Nephron progenitor cell (in vitro differentiated cells): Measurements from ENCODE around the gene ADGRB2.

Experiments
- DNase-seq: peaks from one replicate; pipeline ENCODE4 v3.0.0; 2021
- H3K27ac Mint-ChIP-seq: 2 replicates; pipeline ENCODE4 v1.8.0; 2021; ENCODE audit warnings: mild to moderate bottlenecking, moderate library complexity, mixed read lengths
- H3K27me3 Mint-ChIP-seq: 2 replicates; pipeline ENCODE4 v1.8.0; 2021; ENCODE audit warnings: mild to moderate bottlenecking, low read depth, mixed read lengths; ENCODE audit not compliant: poor library complexity
- H3K36me3 Mint-ChIP-seq: 2 replicates; pipeline ENCODE4 v1.8.0; 2021; ENCODE audit warnings: low read depth, mixed read lengths
- H3K4me1 Mint-ChIP-seq: 2 replicates; pipeline ENCODE4 v1.8.0; 2021; ENCODE audit warnings: mixed read lengths
- H3K4me3 Mint-ChIP-seq: 2 replicates; pipeline ENCODE4 v1.8.0; 2021; ENCODE audit warnings: mild to moderate bottlenecking, moderate library complexity, mixed read lengths
- H3K9me3 Mint-ChIP-seq: 2 replicates; pipeline ENCODE4 v1.8.0; 2021; ENCODE audit warnings: mild to moderate bottlenecking, moderate library complexity, mixed read lengths
- TF ChIP-seq, protein P1 (sequence below): fragments of 200-600 bp; sonication (generic); IDR thresholded peaks from 2 replicates; pipeline ENCODE4 v1.5.0; 2021; ENCODE audit warnings: antibody characterized with exemption

Gene ADGRB2

DNA sequence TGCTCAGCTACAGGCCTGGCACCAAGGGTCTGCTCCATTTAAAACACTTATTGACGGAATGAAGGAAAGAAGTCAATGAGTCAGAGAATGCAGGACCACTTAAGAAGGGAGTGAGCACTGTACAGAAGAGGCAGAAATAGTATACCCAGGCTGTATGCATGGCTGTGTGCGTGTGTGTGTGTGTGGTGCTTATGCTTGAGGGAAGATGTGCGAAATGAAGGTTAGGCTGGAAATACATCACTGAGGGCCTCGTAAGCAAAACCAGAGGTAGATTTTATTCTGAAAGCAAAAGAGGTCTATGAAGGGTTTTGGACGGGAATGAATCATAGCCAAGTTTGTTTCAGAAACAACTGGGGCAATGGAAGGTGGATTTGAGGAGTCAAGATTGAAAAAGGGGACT is 9.7 kb upstream of the ADGRB2 start:
- Mint-ChIP-seq H3K9me3 (peaks cover 3% of the 10 kb centered on the region), H3K27ac (no peak overlapping the region), H3K36me3 (no peaks in the 10 kb centered on the region), H3K27me3 (peaks cover 94% of the 10 kb centered on the region), H3K4me1 (peaks cover 43% of the 10 kb centered on the region), H3K4me3 (no peak overlapping the region)
- no peak for DNase-seq
- TF ChIP-seq, protein P1, sequence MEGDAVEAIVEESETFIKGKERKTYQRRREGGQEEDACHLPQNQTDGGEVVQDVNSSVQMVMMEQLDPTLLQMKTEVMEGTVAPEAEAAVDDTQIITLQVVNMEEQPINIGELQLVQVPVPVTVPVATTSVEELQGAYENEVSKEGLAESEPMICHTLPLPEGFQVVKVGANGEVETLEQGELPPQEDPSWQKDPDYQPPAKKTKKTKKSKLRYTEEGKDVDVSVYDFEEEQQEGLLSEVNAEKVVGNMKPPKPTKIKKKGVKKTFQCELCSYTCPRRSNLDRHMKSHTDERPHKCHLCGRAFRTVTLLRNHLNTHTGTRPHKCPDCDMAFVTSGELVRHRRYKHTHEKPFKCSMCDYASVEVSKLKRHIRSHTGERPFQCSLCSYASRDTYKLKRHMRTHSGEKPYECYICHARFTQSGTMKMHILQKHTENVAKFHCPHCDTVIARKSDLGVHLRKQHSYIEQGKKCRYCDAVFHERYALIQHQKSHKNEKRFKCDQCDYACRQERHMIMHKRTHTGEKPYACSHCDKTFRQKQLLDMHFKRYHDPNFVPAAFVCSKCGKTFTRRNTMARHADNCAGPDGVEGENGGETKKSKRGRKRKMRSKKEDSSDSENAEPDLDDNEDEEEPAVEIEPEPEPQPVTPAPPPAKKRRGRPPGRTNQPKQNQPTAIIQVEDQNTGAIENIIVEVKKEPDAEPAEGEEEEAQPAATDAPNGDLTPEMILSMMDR: no peak

GRCh38 chr1:31772669-31773248 is 8.6 kb upstream of the ADGRB2 start:
- TF ChIP-seq, protein P1: no peak
- DNase-seq: no peak
- peaks cover 54% of the 10 kb centered on the region for H3K4me1 Mint-ChIP-seq
- no peaks in the 10 kb centered on the region for H3K36me3 Mint-ChIP-seq
- H3K27ac Mint-ChIP-seq: no peak overlapping the region
- H3K27me3 Mint-ChIP-seq: peaks cover 96% of the 10 kb centered on the region
- peak overlapping the region; percentile 83 for H3K4me3 Mint-ChIP-seq
- peaks cover 3% of the 10 kb centered on the region for H3K9me3 Mint-ChIP-seq

DNA sequence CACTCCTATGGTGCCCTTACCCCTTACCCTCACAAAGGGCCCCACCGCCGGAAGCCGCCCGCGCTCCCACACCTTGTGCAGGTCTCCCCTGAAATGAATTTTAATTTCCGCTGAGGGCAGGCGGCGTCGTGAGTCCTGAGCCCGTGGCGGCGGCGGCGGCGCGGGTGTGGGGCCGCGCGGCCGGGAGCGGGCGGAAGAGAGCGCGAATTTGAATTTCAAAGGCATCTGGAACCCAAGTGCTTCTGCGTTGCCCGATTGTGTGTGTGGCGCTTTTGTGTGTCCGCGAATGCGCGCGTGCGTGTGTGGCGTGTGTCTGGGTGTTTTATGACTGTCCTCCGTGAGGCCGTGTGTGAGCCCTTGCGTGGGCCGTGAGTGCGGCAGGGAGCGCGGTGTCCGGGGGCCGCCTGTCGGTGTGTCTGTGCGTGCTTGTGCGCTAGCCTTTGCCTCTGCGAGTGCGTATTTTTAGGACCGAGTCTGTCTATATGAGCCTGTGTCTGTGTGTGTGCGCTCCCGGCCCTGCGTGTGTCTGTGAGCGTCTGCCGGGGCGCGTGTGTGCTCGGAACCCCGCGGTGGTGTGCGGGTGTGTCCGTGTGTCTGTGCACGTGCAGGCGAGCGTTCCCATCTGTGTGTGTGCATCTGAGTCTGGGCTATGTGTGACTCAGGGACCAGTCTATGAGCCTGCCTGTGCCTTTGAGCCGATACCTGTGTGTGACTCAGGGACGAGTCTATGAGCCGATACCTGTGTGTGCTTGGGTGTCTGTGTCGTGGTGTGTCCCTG is 7.9 kb upstream of the ADGRB2 start:
- TF ChIP-seq, protein P1: no peak
- Mint-ChIP-seq H3K27ac (no peak overlapping the region), H3K4me1 (peaks cover 61% of the 10 kb centered on the region), H3K36me3 (no peaks in the 10 kb centered on the region), H3K4me3 (peak overlapping the region; percentile 83), H3K27me3 (peaks cover 93% of the 10 kb centered on the region), H3K9me3 (peaks cover 3% of the 10 kb centered on the region)
- no peak for DNase-seq

DNA sequence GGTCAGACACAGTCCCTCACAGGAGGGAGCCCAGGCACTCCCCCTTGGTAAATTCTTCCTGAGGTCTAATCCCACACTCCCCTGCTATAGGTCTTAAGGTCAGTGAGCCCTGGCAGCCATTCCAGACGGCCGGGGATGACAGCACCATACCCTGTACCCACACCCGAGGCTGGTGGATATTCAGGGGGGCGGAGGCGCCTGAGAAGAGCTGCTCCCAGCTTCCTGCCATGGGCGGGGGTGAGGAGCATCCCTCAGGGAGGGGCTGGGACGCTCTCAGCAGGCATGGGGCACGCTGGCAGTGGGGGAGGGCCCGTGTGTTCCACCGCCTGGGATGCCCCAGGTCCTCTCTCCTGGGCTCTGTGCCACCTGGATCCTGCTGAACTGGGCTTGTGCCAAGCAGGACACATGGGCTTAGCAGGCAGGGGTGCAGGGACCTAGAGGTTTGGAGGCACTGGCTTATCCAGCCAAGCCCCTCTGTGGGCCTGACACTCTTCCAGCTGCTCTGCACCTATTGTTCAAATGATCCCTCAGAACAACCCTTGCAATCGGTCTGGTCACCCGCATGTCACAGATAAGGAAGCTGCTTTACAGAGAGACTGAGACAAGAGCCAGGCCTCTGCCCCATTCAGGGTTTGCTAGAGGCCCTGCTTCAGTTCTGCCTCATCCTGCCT is 5.7 kb upstream of the ADGRB2 start:
- Mint-ChIP-seq H3K27me3 (peaks cover 80% of the 10 kb centered on the region), H3K4me3 (peak overlapping the region; percentile 66), H3K27ac (no peak overlapping the region), H3K36me3 (no peaks in the 10 kb centered on the region), H3K9me3 (peaks cover under 1% of the 10 kb centered on the region), H3K4me1 (peaks cover 83% of the 10 kb centered on the region)
- no peak for DNase-seq
- TF ChIP-seq, protein P1: no peak

DNA sequence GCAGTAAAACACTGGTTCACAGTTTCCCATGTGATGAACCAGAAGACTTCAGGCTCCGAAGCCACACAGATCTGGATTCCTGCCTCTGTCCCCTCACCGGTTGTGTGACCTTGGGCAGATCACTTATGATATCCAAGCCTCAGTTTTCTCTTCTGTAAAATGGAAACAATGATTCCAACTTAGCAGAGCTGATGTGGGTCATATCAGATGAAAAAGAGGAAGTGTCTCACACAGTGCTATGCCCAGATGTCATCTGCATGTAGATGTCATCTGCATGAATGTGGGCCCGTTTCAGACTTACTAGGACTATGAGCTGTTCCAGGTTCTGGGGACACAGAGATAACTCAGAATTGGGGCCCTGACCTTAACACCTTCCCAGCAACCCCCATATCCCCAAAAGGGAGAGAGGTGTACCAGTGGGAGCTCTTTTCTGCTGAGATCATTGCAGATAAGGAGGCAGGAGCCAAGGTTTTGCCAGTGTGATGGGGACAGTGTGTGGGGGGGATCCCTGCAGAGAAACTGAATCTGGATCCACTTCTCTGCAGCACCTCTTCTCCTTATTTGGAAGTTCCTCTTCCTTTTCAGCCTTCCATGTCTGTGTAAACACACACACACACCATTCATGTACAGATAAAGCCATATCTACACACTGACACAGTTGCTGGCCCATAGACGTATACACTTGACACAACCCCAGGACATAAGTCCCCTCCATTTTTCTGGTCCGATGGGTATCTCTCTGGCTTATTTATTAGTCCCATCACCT is 5.0 kb upstream of the ADGRB2 start:
- Mint-ChIP-seq H3K4me1 (peaks cover 83% of the 10 kb centered on the region), H3K27me3 (peaks cover 77% of the 10 kb centered on the region), H3K36me3 (no peaks in the 10 kb centered on the region), H3K9me3 (no peaks in the 10 kb centered on the region), H3K27ac (no peak overlapping the region), H3K4me3 (peak overlapping the region; percentile 66)
- TF ChIP-seq, protein P1: no peak
- DNase-seq: no peak
